ENCODE measurements around the gene WDR1. TPM values are rescaled to one million over a fixed set of nuclear protein-coding genes. Genes with fewer than 3 reads are reported as not detected.

The WDR1 gene
- total RNA-seq, 4 donors from 2014 or later = 57.3 to 84.2 (median 72.7) TPM

- DNase-seq = peak in 1 of 2 donors; percentile 38
- intact Hi-C loops (cut with DNase I; ENCODE audit: low total_unique reads) = loop anchor here (2.0 to 10.0 kb wide), 4 partner anchors 21 to 427 kb away; no protein-coding TSS in a partner anchor
- in situ Hi-C loops (cut with MboI; ENCODE audit: low sequenced_read_pairs in 4 of 4) = no loop called here
- TF ChIP-seq POLR2A (IDR thresholded peaks at IDR 0.05) (no peak), CTCF (IDR thresholded peaks at IDR 0.05 in 4 of 5, conservative IDR thresholded peaks at IDR 0.05 in 1 of 5) (no peak)
- H3K36me3 ChIP-seq = peaks cover 0 to 13% of the 10 kb centered on the region in 2 donors
- peaks cover 39 to 40% of the 10 kb centered on the region in 2 donors for H3K4me1 ChIP-seq
- H3K9me3 ChIP-seq = no peaks in the 10 kb centered on the region
- H3K27ac ChIP-seq = peak overlapping the region; percentile 93 to 99 (median 97)
- no peak for ATAC-seq
- peak overlapping the region; percentile 65 to 82 (median 75) for H3K4me3 ChIP-seq
- no peaks in the 10 kb centered on the region for H3K27me3 ChIP-seq
Observed at GRCh38 chr4:10117359-10118047, 904 bp upstream of the WDR1 start.

- peak in 1 of 2 donors; percentile 58 for DNase-seq
Observed at GRCh38 chr4:10115797-10116568, 616 bp downstream of the WDR1 start.

GRCh38 chr4:10115271-10115796 is 1.3 kb downstream of the WDR1 start:
- Histone ChIP-seq H3K9me3 (no peaks in the 10 kb centered on the region), H3K36me3 (peaks cover 0 to 21% of the 10 kb centered on the region in 2 donors), H3K27ac (peak overlapping the region; percentile 93 to 99 (median 97)), H3K27me3 (no peaks in the 10 kb centered on the region), H3K4me1 (peaks cover 58 to 60% of the 10 kb centered on the region in 2 donors), H3K4me3 (peak overlapping the region; percentile 55 to 80 (median 68))
- ATAC-seq (no peak), DNase-seq (peak in 1 of 2 donors; percentile 21)
- intact Hi-C loops (cut with DNase I; ENCODE audit: low total_unique reads) (loop anchor here (10.0 kb wide), 1 partner anchor 101 kb away; no protein-coding TSS in a partner anchor), in situ Hi-C loops (cut with MboI; ENCODE audit: low sequenced_read_pairs in 4 of 4) (no loop called here)
- TF ChIP-seq POLR2A (IDR thresholded peaks at IDR 0.05) (no peak), CTCF (IDR thresholded peaks at IDR 0.05 in 4 of 5, conservative IDR thresholded peaks at IDR 0.05 in 1 of 5) (no peak)

More at GRCh38 chr4:10115797-10116568, 616 bp downstream of the WDR1 start:
- ATAC-seq = peak; percentile 40
- peak overlapping the region; percentile 93 to 99 (median 97) for H3K27ac ChIP-seq
- no peaks in the 10 kb centered on the region for H3K9me3 ChIP-seq
- peak overlapping the region; percentile 55 to 80 (median 68) for H3K4me3 ChIP-seq
- TF ChIP-seq POLR2A (IDR thresholded peaks at IDR 0.05) = no peak
- TF ChIP-seq CTCF (IDR thresholded peaks at IDR 0.05 in 4 of 5, conservative IDR thresholded peaks at IDR 0.05 in 1 of 5) = no peak
- in situ Hi-C loops (cut with MboI; ENCODE audit: low sequenced_read_pairs in 4 of 4) (no loop called here), intact Hi-C loops (cut with DNase I; ENCODE audit: low total_unique reads) (loop anchor here (2.0 to 10.0 kb wide), 4 partner anchors 19 to 425 kb away; no protein-coding TSS in a partner anchor)
- H3K27me3 ChIP-seq = no peaks in the 10 kb centered on the region
- peaks cover 0 to 21% of the 10 kb centered on the region in 2 donors for H3K36me3 ChIP-seq
- H3K4me1 ChIP-seq = peaks cover 53 to 56% of the 10 kb centered on the region in 2 donors

- TF ChIP-seq POLR2A (IDR thresholded peaks at IDR 0.05) (no peak), CTCF (IDR thresholded peaks at IDR 0.05 in 4 of 5, conservative IDR thresholded peaks at IDR 0.05 in 1 of 5) (no peak)
- no peaks in the 10 kb centered on the region for H3K27me3 ChIP-seq
- H3K9me3 ChIP-seq = no peaks in the 10 kb centered on the region
- intact Hi-C loops (cut with DNase I; ENCODE audit: low total_unique reads) = loop anchor here (10.0 kb wide), 1 partner anchor 100 kb away; no protein-coding TSS in a partner anchor
- peaks cover 64 to 66% of the 10 kb centered on the region in 2 donors for H3K4me1 ChIP-seq
- peaks cover 0 to 21% of the 10 kb centered on the region in 2 donors for H3K36me3 ChIP-seq
- in situ Hi-C loops (cut with MboI; ENCODE audit: low sequenced_read_pairs in 4 of 4) = no loop called here
- H3K27ac ChIP-seq = peak overlapping the region; percentile 93 to 99 (median 97)
- DNase-seq (no peak), ATAC-seq (no peak)
- peak overlapping the region in 3 of 4 donors; percentile 65 to 80 (median 70) for H3K4me3 ChIP-seq
Observed at GRCh38 chr4:10114607-10115006, 2.0 kb downstream of the WDR1 start.
